NT2/D1 (cell line): ENCODE results near the gene RAB11B.
"Not testable (repeated sequence)": the region's sequence is repeated elsewhere in the genome, so short reads cannot be mapped to it uniquely, and the experiment has no call there.

Experiments used
- DNase-seq: peaks from one replicate; pipeline ENCODE4 v3.0.0-alpha.2; 2011; ENCODE audit warnings: low read depth, low spot score
- H3K27me3 ChIP-seq: 2 replicates; pipeline ENCODE4 v1.6.0; 2011; ENCODE audit warnings: mild to moderate bottlenecking; ENCODE audit not compliant: insufficient read length, insufficient read depth
- H3K36me3 ChIP-seq: 2 replicates; pipeline ENCODE4 v1.6.1; 2011; ENCODE audit warnings: mild to moderate bottlenecking, low read length, mixed read lengths; ENCODE audit not compliant: insufficient read depth, insufficient read length
- H3K4me1 ChIP-seq: 2 replicates; pipeline ENCODE4 v1.5.1; 2011; ENCODE audit not compliant: insufficient read depth, insufficient read length
- H3K4me3 ChIP-seq: 2 replicates; pipeline ENCODE4 v1.5.1; 2011; ENCODE audit warnings: low read depth; ENCODE audit not compliant: insufficient read length
- H3K9ac ChIP-seq: 2 replicates; pipeline ENCODE4 v1.6.0; 2011; ENCODE audit warnings: low read depth; ENCODE audit not compliant: insufficient read length
- H3K9me3 ChIP-seq: 2 replicates; pipeline ENCODE4 v1.5.1; 2011; ENCODE audit warnings: mild to moderate bottlenecking, low read length; ENCODE audit not compliant: insufficient read depth
- SUZ12 ChIP-seq: IDR thresholded peaks from 2 replicates; pipeline ENCODE4 v1.6.1; 2011; ENCODE audit not compliant: insufficient read length, insufficient read depth; ENCODE audit errors: extremely low read depth
- YY1 ChIP-seq: IDR thresholded peaks from 2 replicates; pipeline ENCODE4 v1.6.1; 2011; ENCODE audit not compliant: insufficient read length, insufficient read depth
- ZNF274 ChIP-seq: IDR thresholded peaks from 2 replicates; pipeline ENCODE4 v1.6.1; 2011; ENCODE audit warnings: mild to moderate bottlenecking, low read depth, low read length

Gene RAB11B

GRCh38 chr19:8366121-8366581 lies 24.0 kb upstream of the RAB11B start:
- Histone ChIP-seq H3K4me3 (no peak overlapping the region), H3K36me3 (no peaks in the 10 kb centered on the region), H3K27me3 (peaks cover 52% of the 10 kb centered on the region), H3K9me3 (no peaks in the 10 kb centered on the region), H3K4me1 (peaks cover 15% of the 10 kb centered on the region), H3K9ac (no peak overlapping the region)
- DNase-seq, result no peak
- TF ChIP-seq ZNF274, result no peak
- no peak for TF ChIP-seq SUZ12
- no peak for TF ChIP-seq YY1

- TF ChIP-seq SUZ12 (no peak), YY1 (no peak), ZNF274 (no peak)
- peak overlapping the region; percentile 19 for H3K4me3 ChIP-seq
- peak overlapping the region; percentile 33 for H3K9ac ChIP-seq
- H3K9me3 ChIP-seq, result no peaks in the 10 kb centered on the region
- DNase-seq, result no peak
- H3K36me3 ChIP-seq, result no peaks in the 10 kb centered on the region
- peaks cover 18% of the 10 kb centered on the region for H3K4me1 ChIP-seq
- peaks cover 49% of the 10 kb centered on the region for H3K27me3 ChIP-seq
Observed at GRCh38 chr19:8366961-8367326, 23.2 kb upstream of the RAB11B start.

- TF ChIP-seq YY1 (no peak), SUZ12 (no peak), ZNF274 (no peak)
- DNase-seq, result no peak
- no peaks in the 10 kb centered on the region for H3K36me3 ChIP-seq
- peaks cover 18% of the 10 kb centered on the region for H3K4me1 ChIP-seq
- H3K27me3 ChIP-seq, result peaks cover 44% of the 10 kb centered on the region
- peak overlapping the region; percentile 33 for H3K9ac ChIP-seq
- H3K4me3 ChIP-seq, result peak overlapping the region; percentile 19
- no peaks in the 10 kb centered on the region for H3K9me3 ChIP-seq
Observed at GRCh38 chr19:8367327-8368001, 22.7 kb upstream of the RAB11B start.

GRCh38 chr19:8370176-8371010 lies 19.8 kb upstream of the RAB11B start:
- no peak for DNase-seq
- TF ChIP-seq YY1, result no peak
- no peak for TF ChIP-seq SUZ12
- no peak for TF ChIP-seq ZNF274
- H3K9ac ChIP-seq, result peak overlapping the region; percentile 56

GRCh38 chr19:8371011-8371804 lies 19.0 kb upstream of the RAB11B start:
- Histone ChIP-seq H3K4me1 (peaks cover 18% of the 10 kb centered on the region), H3K9me3 (no peaks in the 10 kb centered on the region), H3K9ac (peak overlapping the region; percentile 56), H3K36me3 (peaks cover 6% of the 10 kb centered on the region), H3K27me3 (peaks cover 12% of the 10 kb centered on the region), H3K4me3 (no peak overlapping the region)
- TF ChIP-seq ZNF274 (no peak), YY1 (no peak), SUZ12 (no peak)
- DNase-seq, result no peak

More at GRCh38 chr19:8370176-8371010, 19.8 kb upstream of the RAB11B start:
- peaks cover 18% of the 10 kb centered on the region for H3K4me1 ChIP-seq
- H3K4me3 ChIP-seq, result no peak overlapping the region
- H3K36me3 ChIP-seq, result peaks cover 6% of the 10 kb centered on the region
- H3K9me3 ChIP-seq, result no peaks in the 10 kb centered on the region
- H3K27me3 ChIP-seq, result peaks cover 20% of the 10 kb centered on the region

GRCh38 chr19:8373867-8374813 lies 16.0 kb upstream of the RAB11B start:
- no peak for DNase-seq
- H3K4me3 ChIP-seq, result no peak overlapping the region
- peaks cover 6% of the 10 kb centered on the region for H3K36me3 ChIP-seq
- H3K9ac ChIP-seq, result no peak overlapping the region
- no peaks in the 10 kb centered on the region for H3K27me3 ChIP-seq
- H3K9me3 ChIP-seq, result peaks cover 4% of the 10 kb centered on the region; the same call in 1 of the 2 replicates
- H3K4me1 ChIP-seq, result peaks cover 9% of the 10 kb centered on the region
- TF ChIP-seq SUZ12, result no peak
- TF ChIP-seq ZNF274, result no peak
- no peak for TF ChIP-seq YY1

GRCh38 chr19:8375766-8376165 lies 14.4 kb upstream of the RAB11B start:
- not testable (repeated sequence) for DNase-seq, H3K4me3 ChIP-seq, H3K4me1 ChIP-seq, H3K36me3 ChIP-seq, H3K27me3 ChIP-seq, H3K9ac ChIP-seq
- peaks cover 11% of the 10 kb centered on the region; the same call in 1 of the 2 replicates for H3K9me3 ChIP-seq

- not testable (repeated sequence) for H3K4me3 ChIP-seq, H3K27me3 ChIP-seq, DNase-seq, H3K9ac ChIP-seq, H3K4me1 ChIP-seq, H3K36me3 ChIP-seq
- peaks cover 11% of the 10 kb centered on the region; the same call in 1 of the 2 replicates for H3K9me3 ChIP-seq
Observed at GRCh38 chr19:8376373-8376974, 13.7 kb upstream of the RAB11B start.
